ENCODE results near the gene RIOK3.
"Not testable (repeated sequence)": the region's sequence is repeated elsewhere in the genome, so short reads cannot be mapped to it uniquely, and the experiment has no call there.

The RIOK3 gene

GRCh38 chr18:23503038-23503962, 50.2 kb downstream of the RIOK3 start, which contains the start of gene RMC1:
Gene RMC1 (plus strand): TSS chr18:23503511. CDS start chr18:23503619, 108 bp downstream.
- no peak for TF ChIP-seq CTCF (IDR thresholded peaks at IDR 0.05; ENCODE audit: low read depth, low read length, missing control alignments)
- peak; percentile 52 for DNase-seq (ENCODE audit: extremely low read depth, low read depth)
- H3K4me3 ChIP-seq (replicated peaks; ENCODE audit: low read depth, low read length) = peak within 1 kb of the TSS; percentile 78

- peak overlapping the region; percentile 78 for H3K4me3 ChIP-seq (replicated peaks; ENCODE audit: low read depth, low read length)
- TF ChIP-seq CTCF (IDR thresholded peaks at IDR 0.05; ENCODE audit: low read depth, low read length, missing control alignments) = no peak
- no peak for DNase-seq (ENCODE audit: extremely low read depth, low read depth)
Measured at GRCh38 chr18:23503963-23504344, 50.9 kb downstream of the RIOK3 start.

- peak overlapping the region; percentile 78 for H3K4me3 ChIP-seq (replicated peaks; ENCODE audit: low read depth, low read length)
- no peak for TF ChIP-seq CTCF (IDR thresholded peaks at IDR 0.05; ENCODE audit: low read depth, low read length, missing control alignments)
- DNase-seq (ENCODE audit: extremely low read depth, low read depth) = no peak
Measured at GRCh38 chr18:23504720-23505119, 51.6 kb downstream of the RIOK3 start.

GRCh38 chr18:23506393-23506792, 53.3 kb downstream of the RIOK3 start:
- no peak overlapping the region for H3K4me3 ChIP-seq (replicated peaks; ENCODE audit: low read depth, low read length)
- TF ChIP-seq CTCF (IDR thresholded peaks at IDR 0.05; ENCODE audit: low read depth, low read length, missing control alignments) = no peak
- no peak for DNase-seq (ENCODE audit: extremely low read depth, low read depth)

- H3K4me3 ChIP-seq (replicated peaks; ENCODE audit: low read depth, low read length); DNase-seq (ENCODE audit: extremely low read depth, low read depth): not testable (repeated sequence)
Measured at GRCh38 chr18:23510923-23511322, 57.8 kb downstream of the RIOK3 start.

GRCh38 chr18:23512216-23512615, 59.1 kb downstream of the RIOK3 start:
- not testable (repeated sequence) for DNase-seq (ENCODE audit: extremely low read depth, low read depth); H3K4me3 ChIP-seq (replicated peaks; ENCODE audit: low read depth, low read length)

GRCh38 chr18:23512641-23513040, 59.6 kb downstream of the RIOK3 start:
- H3K4me3 ChIP-seq (replicated peaks; ENCODE audit: low read depth, low read length) = no peak overlapping the region
- no peak for DNase-seq (ENCODE audit: extremely low read depth, low read depth)
- TF ChIP-seq CTCF (IDR thresholded peaks at IDR 0.05; ENCODE audit: low read depth, low read length, missing control alignments) = no peak

Measured in HFF-Myc (cell line).